HEK293 (cell line): ENCODE measurements around the gene MRPS18A.

Source experiments
- CTCF ChIA-PET: fragments of 350-600 bp; formaldehyde crosslinking; extraction: SDS; loops from one replicate; lab custom pipeline; 2021; ENCODE audit warnings: antibody characterized with exemption; lab: Yijun Ruan, JAX
- POLR2A ChIA-PET: fragments of 300-600 bp; formaldehyde crosslinking; extraction: SDS; loops from one replicate; lab custom pipeline; 2020; ENCODE audit warnings: antibody characterized with exemption, inconsistent platforms; lab: Yijun Ruan, JAX
- H3K27ac ChIP-seq: fragments of 200-500 bp; sonication (Bioruptor generic); 2 replicates; pipeline ENCODE4 v1.5.1; 2014; ENCODE audit warnings: low read depth, low read length, control low read depth, inconsistent platforms; ENCODE audit errors: extremely low read depth
- H3K36me3 ChIP-seq, 2 experiments: fragments of 200-500 bp in 1 of 2; sonication (Bioruptor generic) in 1 of 2; 1 replicate in 1 of 2; 2 replicates in 1 of 2; pipeline ENCODE4 v1.5.1; 2014 to 2017; ENCODE audit warnings: inconsistent platforms in 2 of 2, low read length in 2 of 2; ENCODE audit not compliant: control insufficient read depth in 2 of 2, insufficient read depth in 1 of 2
- H3K4me1 ChIP-seq: fragments of 200-500 bp; sonication (Bioruptor generic); 2 replicates; pipeline ENCODE4 v1.5.1; 2014; ENCODE audit warnings: mild to moderate bottlenecking, low read length, inconsistent platforms; ENCODE audit not compliant: control insufficient read depth, insufficient read depth
- H3K4me3 ChIP-seq: 2 replicates; pipeline ENCODE4 v1.5.1; 2011; ENCODE audit warnings: low read depth, mild to moderate bottlenecking, control low read depth, low read length, moderate library complexity
- H3K9me3 ChIP-seq: fragments of 200-500 bp; sonication (Bioruptor generic); 2 replicates; pipeline ENCODE4 v1.5.1; 2014; ENCODE audit warnings: low read depth, low read length, inconsistent platforms; ENCODE audit not compliant: control insufficient read depth, insufficient read depth
- EGR2 ChIP-seq: fragments of 450-650 bp; formaldehyde crosslinking; IDR thresholded peaks from 2 replicates; pipeline ENCODE4 v1.5.1; 2016; ENCODE audit warnings: low read depth, missing biosample characterization, missing genetic modification characterization
- ELK4 ChIP-seq: IDR thresholded peaks from 2 replicates; pipeline ENCODE4 v1.6.1; 2011; ENCODE audit warnings: mild to moderate bottlenecking, low read depth, low read length, borderline replicate concordance
- GLIS2 ChIP-seq: fragments of 450-650 bp; formaldehyde crosslinking; IDR thresholded peaks from 2 replicates; pipeline ENCODE4 v1.5.1; 2016; ENCODE audit warnings: missing biosample characterization, missing genetic modification characterization
- MYNN ChIP-seq: fragments of 450-650 bp; formaldehyde crosslinking; IDR thresholded peaks from 2 replicates; pipeline ENCODE4 v1.5.1; 2016; ENCODE audit warnings: missing biosample characterization, missing genetic modification characterization, borderline replicate concordance
- MZF1 ChIP-seq: fragments of 450-650 bp; formaldehyde crosslinking; IDR thresholded peaks from 2 replicates; pipeline ENCODE4 v1.5.1; 2017; ENCODE audit warnings: missing biosample characterization, missing genetic modification characterization, borderline replicate concordance
- OVOL3 ChIP-seq: fragments of 450-650 bp; formaldehyde crosslinking; IDR thresholded peaks from 2 replicates; pipeline ENCODE4 v1.5.1; 2016; ENCODE audit warnings: missing biosample characterization, missing genetic modification characterization
- PBX3 ChIP-seq: sonication (generic); formaldehyde crosslinking; IDR thresholded peaks from 2 replicates; pipeline ENCODE4 v1.8.1; 2022; ENCODE audit warnings: mild to moderate bottlenecking, moderate library complexity, missing genetic modification reagents
- PRDM1 ChIP-seq: fragments of 450-650 bp; formaldehyde crosslinking; IDR thresholded peaks from 2 replicates; pipeline ENCODE4; 2016; ENCODE audit warnings: missing biosample characterization, missing genetic modification characterization
- RBAK ChIP-seq: fragments of 450-650 bp; formaldehyde crosslinking; IDR thresholded peaks from 2 replicates; pipeline ENCODE4 v1.5.1; 2016; ENCODE audit warnings: missing biosample characterization, missing genetic modification characterization
- REST ChIP-seq: fragments of 450-650 bp; formaldehyde crosslinking; IDR thresholded peaks from 2 replicates; pipeline ENCODE4 v1.5.1; 2016; ENCODE audit warnings: missing biosample characterization, missing genetic modification characterization
- SP3 ChIP-seq: fragments of 450-650 bp; formaldehyde crosslinking; IDR thresholded peaks from 2 replicates; pipeline ENCODE4 v1.5.1; 2016; ENCODE audit warnings: missing biosample characterization, missing genetic modification characterization
- ZFHX2 ChIP-seq: fragments of 450-650 bp; formaldehyde crosslinking; conservative IDR thresholded peaks from 2 replicates; pipeline ENCODE4 v1.5.1; 2016; ENCODE audit warnings: missing biosample characterization, missing genetic modification characterization
- ZFP3 ChIP-seq: fragments of 450-650 bp; formaldehyde crosslinking; IDR thresholded peaks from 2 replicates; pipeline ENCODE4 v1.5.1; 2016; ENCODE audit warnings: low read depth, missing biosample characterization, missing genetic modification characterization
- ZNF138 ChIP-seq: fragments of 450-650 bp; formaldehyde crosslinking; IDR thresholded peaks from 2 replicates; pipeline ENCODE4 v1.5.1; 2016; ENCODE audit warnings: missing biosample characterization, missing genetic modification characterization, borderline replicate concordance
- ZNF148 ChIP-seq: fragments of 450-650 bp; formaldehyde crosslinking; IDR thresholded peaks from 2 replicates; pipeline ENCODE4 v1.5.0; 2017; ENCODE audit warnings: missing biosample characterization, missing genetic modification characterization, borderline replicate concordance
- ZNF16 ChIP-seq: fragments of 450-650 bp; formaldehyde crosslinking; IDR thresholded peaks from 2 replicates; pipeline ENCODE4 v1.5.1; 2016; ENCODE audit warnings: low read depth, missing biosample characterization, missing genetic modification characterization
- ZNF202 ChIP-seq: fragments of 450-650 bp; formaldehyde crosslinking; IDR thresholded peaks from 2 replicates; pipeline ENCODE4 v1.5.1; 2016; ENCODE audit warnings: missing biosample characterization, missing genetic modification characterization, borderline replicate concordance
- ZNF37A ChIP-seq: fragments of 450-650 bp; IDR thresholded peaks from 2 replicates; pipeline ENCODE4 v1.5.1; 2018; ENCODE audit warnings: missing biosample characterization, missing genetic modification characterization
- ZNF426 ChIP-seq: fragments of 450-650 bp; formaldehyde crosslinking; IDR thresholded peaks from 2 replicates; pipeline ENCODE4 v1.5.1; 2017; ENCODE audit warnings: missing biosample characterization, missing genetic modification characterization, mild to moderate bottlenecking, inconsistent platforms, moderate library complexity
- ZNF544 ChIP-seq: fragments of 450-650 bp; formaldehyde crosslinking; IDR thresholded peaks from 2 replicates; pipeline ENCODE4 v1.5.0; 2017; ENCODE audit warnings: missing biosample characterization, missing genetic modification characterization
- ZNF585B ChIP-seq: fragments of 450-650 bp; formaldehyde crosslinking; IDR thresholded peaks from 2 replicates; pipeline ENCODE4 v1.5.1; 2016; ENCODE audit warnings: missing biosample characterization, missing genetic modification characterization

Gene MRPS18A

GRCh38 chr6:43723737-43724295 is 36.2 kb upstream of the MRPS18A start (continued):
- no peak for TF ChIP-seq ZNF202

- POLR2A ChIA-PET: no interaction called here
- Histone ChIP-seq H3K36me3 (no peaks in the 10 kb centered on the region), H3K27ac (no peak overlapping the region), H3K4me1 (peaks cover 10% of the 10 kb centered on the region), H3K4me3 (no peak overlapping the region), H3K9me3 (no peaks in the 10 kb centered on the region)
- CTCF ChIA-PET: interaction anchor here (0.6 to 6.1 kb wide), 22 partner anchors 8 to 483 kb away, joined by 3 to 67 read pairs (median 8); partner anchors contain the start of gene VEGFA
- peak; percentile 15 for TF ChIP-seq ZFHX2 (tag by site-specific recombination)
- TF ChIP-seq GLIS2: no peak
Observed at GRCh38 chr6:43722920-43723545, 35.4 kb upstream of the MRPS18A start.

- Histone ChIP-seq H3K9me3 (no peaks in the 10 kb centered on the region), H3K36me3 (no peaks in the 10 kb centered on the region), H3K4me3 (no peak overlapping the region), H3K4me1 (peaks cover 10% of the 10 kb centered on the region), H3K27ac (no peak overlapping the region)
- ChIA-PET POLR2A (interaction anchor here (0.7 kb wide), 1 partner anchor 18 kb away, joined by 4 read pairs; no protein-coding TSS in a partner anchor), CTCF (interaction anchor here (0.6 to 6.1 kb wide), 8 partner anchors 14 to 436 kb away, joined by 3 to 67 read pairs (median 6); partner anchors contain the start of gene VEGFA)
- no peak for TF ChIP-seq PBX3
- no peak for TF ChIP-seq ZNF544 (tag by site-specific recombination)
- TF ChIP-seq ZNF37A (tag by site-specific recombination): no peak
- TF ChIP-seq ELK4: no peak
Observed at GRCh38 chr6:43720999-43721398, 33.4 kb upstream of the MRPS18A start.

- Histone ChIP-seq H3K4me1 (peaks cover under 1% of the 10 kb centered on the region; the same call in 1 of the 2 replicates), H3K36me3 (no peaks in the 10 kb centered on the region), H3K27ac (no peak overlapping the region)
- CTCF ChIA-PET: interaction anchor here (0.9 to 6.1 kb wide), 4 partner anchors 50 to 355 kb away, joined by 3 to 67 read pairs (median 6); partner anchors contain the start of gene VEGFA
- TF ChIP-seq EGR2 (tag by site-specific recombination): peak; percentile 36; the same call in 1 of the 2 replicates
- no peak for TF ChIP-seq OVOL3 (tag by site-specific recombination)
- no peak for TF ChIP-seq REST (tag by site-specific recombination)
- no peak for TF ChIP-seq MZF1
- TF ChIP-seq ZFHX2 (tag by site-specific recombination): peak; percentile 26
- TF ChIP-seq ZNF585B (tag by site-specific recombination): no peak
- no peak for TF ChIP-seq ZNF426 (tag by site-specific recombination)
- TF ChIP-seq ZFP3 (tag by site-specific recombination): no peak
- no peak for TF ChIP-seq SP3 (tag by site-specific recombination)
- TF ChIP-seq ZNF138 (tag by site-specific recombination): no peak
- no peak for TF ChIP-seq MYNN (tag by site-specific recombination)
- no peak for TF ChIP-seq ZNF16 (tag by site-specific recombination)
- TF ChIP-seq ZNF148: no peak
- no peak for TF ChIP-seq PRDM1 (tag by site-specific recombination)
- TF ChIP-seq RBAK (tag by site-specific recombination): no peak
- TF ChIP-seq, all 188 proteins: peak for 2
- Histone ChIP-seq H3K9me3 (no peaks in the 10 kb centered on the region), H3K4me3 (no peak overlapping the region)
- POLR2A ChIA-PET: no interaction called here
Observed at GRCh38 chr6:43719511-43719910, 31.9 kb upstream of the MRPS18A start.
